ENCODE results near the gene GRM1.

Gene GRM1

DNA sequence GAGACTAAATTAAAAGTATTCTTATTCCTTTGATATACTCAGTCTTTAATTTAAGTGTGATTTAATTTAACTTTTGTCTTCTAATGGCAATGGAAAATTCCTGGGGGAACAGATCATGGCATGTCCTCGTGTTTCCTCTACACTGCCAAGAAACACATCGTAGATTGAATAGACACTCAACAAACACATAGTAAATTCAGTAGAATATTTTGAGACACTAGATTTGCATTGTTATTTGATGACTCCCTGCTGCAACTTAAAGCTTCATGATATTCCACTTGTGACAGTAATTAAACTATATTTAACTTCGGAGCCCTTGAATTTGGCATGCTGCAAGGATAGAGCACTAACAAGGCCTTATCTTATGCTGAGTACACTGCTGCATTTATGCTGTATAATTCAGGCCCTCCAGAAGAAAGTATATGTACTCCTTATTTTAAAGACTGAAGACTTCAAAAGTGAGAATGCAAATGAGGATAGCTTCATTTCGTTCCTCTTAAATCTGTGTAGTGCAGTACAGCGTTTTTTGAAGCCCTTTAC, 84.3 kb downstream of the GRM1 start:
- Histone ChIP-seq H3K4me1 (ENCODE audit: insufficient read depth, low read length) (no peaks in the 10 kb centered on the region), H3K36me3 (ENCODE audit: insufficient read depth, low read length) (no peaks in the 10 kb centered on the region), H3K9me3 (ENCODE audit: control insufficient read depth, insufficient read depth, low read length) (no peaks in the 10 kb centered on the region), H3K9ac (ENCODE audit: low read depth, low read length) (no peak overlapping the region)

DNA sequence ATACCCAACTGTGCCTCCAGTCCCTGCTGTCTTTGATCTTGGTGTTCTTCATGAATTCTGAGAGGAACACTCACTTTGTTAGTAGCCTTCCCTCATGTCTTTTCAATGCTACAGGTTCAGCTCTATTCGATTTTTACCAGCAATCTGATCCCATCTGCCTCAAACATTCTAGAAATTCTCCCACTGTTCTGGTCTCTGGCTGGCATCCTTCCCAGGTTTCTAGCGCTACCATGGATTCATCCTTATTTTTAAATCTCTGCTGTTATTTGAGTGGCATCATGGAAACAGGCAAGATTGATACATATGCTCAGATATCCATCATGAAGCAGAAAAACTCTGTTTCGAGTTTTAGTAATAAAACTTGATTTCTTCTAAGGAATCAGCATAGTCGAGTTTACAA, 94.8 kb downstream of the GRM1 start:
- no peak overlapping the region for H3K9ac ChIP-seq (ENCODE audit: low read depth, low read length)
- no peaks in the 10 kb centered on the region for H3K9me3 ChIP-seq (ENCODE audit: control insufficient read depth, insufficient read depth, low read length)
- no peaks in the 10 kb centered on the region for H3K36me3 ChIP-seq (ENCODE audit: insufficient read depth, low read length)
- H3K4me1 ChIP-seq (ENCODE audit: insufficient read depth, low read length), result no peaks in the 10 kb centered on the region

DNA sequence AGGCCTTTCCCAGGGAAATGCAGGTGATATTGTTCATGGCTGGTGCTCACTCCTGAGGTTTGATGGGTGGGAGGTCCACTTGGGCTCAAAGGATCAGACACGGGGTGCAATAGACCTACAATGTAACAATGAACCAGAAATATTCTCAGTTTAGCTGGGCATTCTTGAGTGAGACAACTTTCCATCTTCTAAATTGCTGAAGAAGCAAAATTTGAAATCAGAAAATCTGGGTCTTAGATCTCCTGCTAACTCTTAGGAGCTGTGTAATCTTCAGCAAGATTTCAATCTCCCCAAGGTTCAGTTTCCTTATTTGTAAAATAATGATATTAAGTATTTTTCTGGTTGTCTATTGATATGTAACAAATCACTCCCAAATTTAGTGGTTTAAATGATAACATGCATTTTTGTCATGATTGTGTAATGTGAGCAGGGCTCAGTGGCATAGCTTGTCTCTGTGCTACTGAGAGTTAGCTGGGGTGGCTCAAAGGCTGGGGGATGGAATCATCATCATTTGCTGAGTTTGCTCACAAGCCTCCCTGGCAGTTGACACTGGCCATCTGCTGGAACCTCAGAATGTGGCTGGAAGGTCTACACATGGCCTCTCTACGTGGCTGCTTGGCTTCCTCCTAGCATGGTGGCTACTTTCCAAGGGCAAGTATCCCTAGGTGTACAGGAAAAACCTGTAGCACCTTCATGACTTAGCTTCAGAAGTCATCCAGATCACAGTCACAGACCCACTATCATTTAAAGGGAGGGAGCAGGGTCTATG, 98.8 kb downstream of the GRM1 start:
- H3K9me3 ChIP-seq (ENCODE audit: control insufficient read depth, insufficient read depth, low read length), result no peaks in the 10 kb centered on the region
- H3K36me3 ChIP-seq (ENCODE audit: insufficient read depth, low read length), result no peaks in the 10 kb centered on the region
- no peak overlapping the region for H3K9ac ChIP-seq (ENCODE audit: low read depth, low read length)
- no peaks in the 10 kb centered on the region for H3K4me1 ChIP-seq (ENCODE audit: insufficient read depth, low read length)

DNA sequence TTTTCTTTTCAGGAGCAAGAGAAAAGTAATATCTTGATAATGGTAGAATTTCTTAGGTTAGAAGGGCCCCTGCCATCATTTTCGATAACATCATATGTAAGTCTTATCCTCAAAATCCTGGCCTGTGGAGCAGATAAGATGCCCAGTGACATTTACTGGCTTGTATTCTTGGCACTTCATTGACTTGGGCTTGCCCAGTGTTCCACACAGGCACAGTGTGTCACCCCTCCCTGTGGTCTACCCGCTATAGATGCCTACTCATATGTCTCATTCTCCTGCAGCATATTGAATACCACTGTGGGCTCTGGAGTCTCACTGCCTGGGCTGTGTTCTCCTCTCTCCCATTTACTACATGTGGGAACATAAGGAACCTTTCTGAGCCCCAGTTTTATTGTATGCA, 105.0 kb downstream of the GRM1 start:
- Histone ChIP-seq H3K9ac (ENCODE audit: low read depth, low read length) (no peak overlapping the region), H3K36me3 (ENCODE audit: insufficient read depth, low read length) (no peaks in the 10 kb centered on the region), H3K4me1 (ENCODE audit: insufficient read depth, low read length) (no peaks in the 10 kb centered on the region), H3K9me3 (ENCODE audit: control insufficient read depth, insufficient read depth, low read length) (no peaks in the 10 kb centered on the region)

DNA sequence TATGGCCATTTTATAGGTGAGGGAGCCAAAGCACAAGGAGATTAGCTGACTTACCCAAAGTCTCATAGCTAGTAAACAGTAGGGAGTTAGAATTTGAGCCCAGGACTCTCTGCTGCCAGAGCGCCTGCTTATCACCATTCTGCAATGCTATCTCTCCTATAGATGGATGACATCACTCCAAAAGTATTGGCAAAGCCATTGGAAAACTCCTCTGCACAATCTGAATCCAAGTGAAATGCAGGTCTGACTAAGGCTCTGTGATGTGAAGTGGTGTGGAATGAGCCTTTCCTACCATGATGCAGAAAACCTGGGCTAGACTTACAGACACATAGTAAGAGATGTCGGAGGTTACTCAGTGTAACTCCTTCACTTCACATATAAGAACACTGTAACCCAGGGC, 106.3 kb downstream of the GRM1 start:
- Histone ChIP-seq H3K9ac (ENCODE audit: low read depth, low read length) (no peak overlapping the region), H3K36me3 (ENCODE audit: insufficient read depth, low read length) (no peaks in the 10 kb centered on the region), H3K4me1 (ENCODE audit: insufficient read depth, low read length) (no peaks in the 10 kb centered on the region), H3K9me3 (ENCODE audit: control insufficient read depth, insufficient read depth, low read length) (no peaks in the 10 kb centered on the region)

DNA sequence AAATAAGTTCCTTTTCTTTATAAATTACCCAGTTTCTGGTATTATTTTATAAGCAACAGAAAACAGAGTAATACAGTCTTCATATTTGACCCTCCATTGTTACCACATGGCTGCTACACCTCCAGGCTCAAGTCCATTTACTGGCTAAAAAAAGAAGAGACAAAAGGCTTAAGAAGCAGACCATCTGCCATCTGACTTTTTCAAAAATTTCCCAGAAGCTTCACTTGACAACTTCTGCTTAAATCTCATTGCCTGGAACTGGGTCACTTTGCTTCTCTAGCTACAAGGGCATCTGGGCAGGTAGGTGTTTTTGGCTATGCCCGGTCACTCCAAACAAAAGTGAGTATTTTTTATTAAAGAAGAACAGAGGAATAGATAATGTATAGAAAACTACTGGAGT, 118.0 kb downstream of the GRM1 start:
- H3K4me1 ChIP-seq (ENCODE audit: insufficient read depth, low read length), result peaks cover 5% of the 10 kb centered on the region; the same call in 1 of the 2 replicates

DNA sequence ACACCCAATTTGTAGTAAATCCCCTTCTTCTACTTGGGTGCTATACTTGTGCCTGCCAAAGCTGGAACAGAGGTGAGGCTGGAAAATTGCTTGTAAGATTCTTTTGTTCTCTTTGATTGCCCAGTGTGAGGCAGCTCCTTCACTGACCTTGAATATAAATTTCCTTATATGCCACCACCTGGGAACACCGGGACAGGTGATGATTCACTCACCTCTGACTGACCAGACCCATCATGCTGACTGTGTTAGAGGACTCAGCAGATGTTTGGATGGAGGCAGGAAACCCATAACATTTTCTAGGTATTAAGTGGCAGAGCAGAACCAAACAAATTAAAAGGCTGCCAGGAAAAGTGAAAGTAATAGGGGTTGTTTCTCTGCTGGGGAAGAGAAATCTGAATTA, 120.9 kb downstream of the GRM1 start:
- no peaks in the 10 kb centered on the region for H3K9me3 ChIP-seq (ENCODE audit: control insufficient read depth, insufficient read depth, low read length)
- peaks cover 12% of the 10 kb centered on the region for H3K4me1 ChIP-seq (ENCODE audit: insufficient read depth, low read length)
- no peak overlapping the region for H3K9ac ChIP-seq (ENCODE audit: low read depth, low read length)

More for the DNA sequence above, 118.0 kb downstream of the GRM1 start:
- Histone ChIP-seq H3K36me3 (ENCODE audit: insufficient read depth, low read length) (no peaks in the 10 kb centered on the region), H3K9ac (ENCODE audit: low read depth, low read length) (no peak overlapping the region), H3K9me3 (ENCODE audit: control insufficient read depth, insufficient read depth, low read length) (no peaks in the 10 kb centered on the region)

DNA sequence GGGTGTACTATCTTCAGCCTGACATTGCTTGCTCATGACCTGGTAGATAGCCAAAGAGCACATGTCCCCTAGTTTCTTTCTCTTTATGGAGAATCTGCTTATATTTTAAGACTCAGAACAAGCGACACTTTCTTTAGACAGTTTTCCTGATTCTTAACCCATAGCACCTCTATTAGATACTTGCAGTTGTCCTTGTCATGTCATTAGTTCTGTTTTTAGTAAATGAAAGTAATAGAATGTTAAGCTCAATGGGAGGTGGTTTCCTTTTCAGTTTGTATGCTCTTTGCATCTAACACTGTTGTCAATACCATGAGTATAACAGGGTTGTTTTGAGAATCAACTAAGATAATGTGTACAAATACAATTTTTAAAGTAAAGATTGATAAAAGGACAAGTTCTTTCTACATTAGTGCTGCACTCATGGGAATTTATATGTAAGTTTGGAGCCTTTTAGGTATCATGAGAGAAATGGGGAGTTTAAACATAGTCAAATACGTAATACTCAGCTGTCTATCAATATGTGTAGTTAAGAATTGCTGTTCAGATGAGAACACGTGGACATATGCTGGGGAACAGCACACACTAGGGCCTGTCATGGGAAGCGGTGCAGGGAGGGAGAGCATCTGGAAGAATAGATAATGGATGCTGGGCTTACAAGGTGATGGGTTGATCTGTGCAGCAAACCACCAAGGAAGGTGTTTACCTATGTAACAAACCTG, 124.3 kb downstream of the GRM1 start:
- no peaks in the 10 kb centered on the region for H3K36me3 ChIP-seq (ENCODE audit: insufficient read depth, low read length)
- H3K9ac ChIP-seq (ENCODE audit: low read depth, low read length), result no peak overlapping the region
- H3K4me1 ChIP-seq (ENCODE audit: insufficient read depth, low read length), result peaks cover 12% of the 10 kb centered on the region
- no peaks in the 10 kb centered on the region for H3K9me3 ChIP-seq (ENCODE audit: control insufficient read depth, insufficient read depth, low read length)

More for the DNA sequence above, 120.9 kb downstream of the GRM1 start:
- no peaks in the 10 kb centered on the region for H3K36me3 ChIP-seq (ENCODE audit: insufficient read depth, low read length)

DNA sequence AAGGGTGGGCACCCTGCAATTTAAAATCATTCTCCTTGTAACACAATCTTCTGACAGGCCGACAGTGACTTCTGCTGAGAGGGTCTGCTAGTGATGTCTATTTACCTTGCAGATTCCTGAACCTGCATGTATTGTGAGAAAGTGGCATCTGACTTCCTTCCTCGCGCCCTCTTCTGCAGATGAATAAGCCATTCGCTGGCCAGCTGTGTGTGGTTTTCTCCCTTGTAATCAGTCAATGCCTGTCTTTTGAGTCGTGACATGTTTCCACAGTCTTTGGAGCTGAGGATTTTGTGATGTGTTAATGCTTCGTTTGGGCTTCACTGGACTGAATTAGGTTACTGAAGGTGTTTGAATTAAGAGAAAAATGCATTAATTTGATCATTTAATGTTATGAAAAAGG, 125.3 kb downstream of the GRM1 start:
- Histone ChIP-seq H3K9me3 (ENCODE audit: control insufficient read depth, insufficient read depth, low read length) (no peaks in the 10 kb centered on the region), H3K9ac (ENCODE audit: low read depth, low read length) (no peak overlapping the region)

DNA sequence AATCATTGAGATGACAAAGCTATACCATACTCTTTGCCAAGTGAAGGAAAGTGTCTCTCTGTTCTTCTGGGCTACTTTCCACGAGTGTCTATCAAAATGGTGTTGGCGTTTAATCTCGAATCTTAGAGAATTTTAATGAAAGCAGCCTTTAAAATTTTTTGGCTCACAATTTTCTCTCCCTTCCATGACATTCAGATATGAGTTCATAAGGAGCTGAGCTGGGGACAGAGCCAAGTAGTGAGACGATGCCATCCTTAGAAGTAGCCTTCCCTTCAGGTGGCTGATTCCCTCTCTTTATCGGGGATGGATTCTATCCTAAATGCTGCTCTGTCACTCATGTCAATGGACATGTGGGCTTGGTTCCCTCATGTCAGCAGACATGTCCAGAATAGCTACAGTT, 132.8 kb downstream of the GRM1 start:
- Histone ChIP-seq H3K4me1 (ENCODE audit: insufficient read depth, low read length) (no peaks in the 10 kb centered on the region), H3K9ac (ENCODE audit: low read depth, low read length) (no peak overlapping the region), H3K9me3 (ENCODE audit: control insufficient read depth, insufficient read depth, low read length) (no peaks in the 10 kb centered on the region), H3K36me3 (ENCODE audit: insufficient read depth, low read length) (no peaks in the 10 kb centered on the region)

More for the DNA sequence above, 125.3 kb downstream of the GRM1 start:
- Histone ChIP-seq H3K36me3 (ENCODE audit: insufficient read depth, low read length) (no peaks in the 10 kb centered on the region), H3K4me1 (ENCODE audit: insufficient read depth, low read length) (peaks cover 12% of the 10 kb centered on the region)

DNA sequence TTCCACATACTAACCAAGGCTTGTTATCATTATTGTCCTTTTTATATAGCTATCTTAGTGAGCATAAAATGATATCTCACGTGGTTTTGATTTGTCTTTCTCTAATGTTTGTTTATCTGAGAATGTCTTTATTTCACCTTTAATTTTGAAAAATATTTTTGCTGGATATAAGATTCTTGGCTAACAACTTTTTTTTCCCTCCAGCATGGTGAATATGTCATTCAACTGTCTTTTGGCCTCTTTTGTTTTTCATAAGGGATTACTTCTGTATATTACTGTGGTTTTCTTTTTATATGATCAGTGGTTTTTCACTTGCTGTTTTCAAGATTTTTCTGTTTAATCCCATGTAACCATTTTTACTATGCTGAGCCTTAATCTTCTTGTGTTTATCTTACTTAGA, 141.0 kb downstream of the GRM1 start:
- H3K36me3 ChIP-seq (ENCODE audit: insufficient read depth, low read length), result no peaks in the 10 kb centered on the region
- H3K9me3 ChIP-seq (ENCODE audit: control insufficient read depth, insufficient read depth, low read length), result no peaks in the 10 kb centered on the region
- H3K4me1 ChIP-seq (ENCODE audit: insufficient read depth, low read length), result no peaks in the 10 kb centered on the region
- no peak overlapping the region for H3K9ac ChIP-seq (ENCODE audit: low read depth, low read length)

DNA sequence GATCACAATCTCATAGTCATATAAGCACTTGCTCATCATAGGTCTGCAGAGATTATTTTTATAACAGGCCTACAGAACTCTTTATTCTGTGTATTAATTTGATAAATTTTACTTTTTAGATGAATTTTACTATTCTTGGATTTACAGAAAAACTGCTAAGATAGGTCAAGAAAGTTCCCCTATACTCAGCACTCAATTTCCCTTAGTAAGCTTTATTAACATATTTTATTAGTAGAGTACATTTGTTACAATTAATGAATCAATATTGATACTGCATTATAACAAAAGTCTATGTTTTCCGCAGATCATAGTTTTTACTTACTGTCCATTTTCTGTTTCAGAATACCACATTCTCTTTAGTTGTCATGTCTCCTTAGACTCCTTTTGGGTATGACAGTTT, 148.9 kb downstream of the GRM1 start:
- no peaks in the 10 kb centered on the region for H3K4me1 ChIP-seq (ENCODE audit: insufficient read depth, low read length)
- H3K9ac ChIP-seq (ENCODE audit: low read depth, low read length), result no peak overlapping the region
- H3K36me3 ChIP-seq (ENCODE audit: insufficient read depth, low read length), result no peaks in the 10 kb centered on the region
- no peaks in the 10 kb centered on the region for H3K9me3 ChIP-seq (ENCODE audit: control insufficient read depth, insufficient read depth, low read length)

DNA sequence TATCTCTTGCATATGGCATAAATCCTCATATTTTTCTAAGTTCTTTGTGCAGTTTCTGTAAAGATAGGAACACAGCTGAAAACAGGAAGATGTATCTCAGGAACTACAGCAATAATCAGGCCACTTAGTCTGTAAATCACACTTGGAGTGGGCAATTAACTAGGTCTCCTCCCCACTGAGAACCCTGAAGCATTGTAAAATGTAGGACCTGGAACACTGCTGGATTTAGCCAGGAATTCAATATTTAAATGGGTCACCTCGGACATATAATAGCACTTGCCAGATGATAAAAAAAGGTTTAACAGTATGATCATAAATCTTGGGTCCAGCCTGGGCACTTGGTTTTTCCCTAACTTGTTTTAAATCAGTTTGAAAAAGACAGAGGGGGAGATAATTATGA, 155.0 kb downstream of the GRM1 start:
- Histone ChIP-seq H3K9ac (ENCODE audit: low read depth, low read length) (no peak overlapping the region), H3K9me3 (ENCODE audit: control insufficient read depth, insufficient read depth, low read length) (no peaks in the 10 kb centered on the region), H3K36me3 (ENCODE audit: insufficient read depth, low read length) (no peaks in the 10 kb centered on the region), H3K4me1 (ENCODE audit: insufficient read depth, low read length) (no peaks in the 10 kb centered on the region)

DNA sequence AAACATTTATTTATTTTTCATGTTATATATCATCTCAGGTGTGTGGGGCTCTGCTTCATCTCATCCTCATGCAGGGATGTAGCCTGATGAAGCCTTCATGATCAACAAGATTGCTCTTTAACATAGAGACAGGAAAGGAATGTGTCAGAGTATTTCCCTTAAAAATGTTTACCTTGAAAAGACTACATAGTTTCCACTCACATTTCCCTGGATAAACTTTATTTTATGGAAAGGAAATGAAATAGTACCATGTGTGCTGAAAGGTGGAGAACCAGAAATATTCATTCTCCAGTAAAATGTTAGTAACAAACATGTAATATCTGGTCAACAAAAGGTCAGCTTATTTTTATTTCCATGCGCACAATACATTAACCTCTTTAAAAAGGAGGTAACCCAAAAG, 155.8 kb downstream of the GRM1 start:
- no peaks in the 10 kb centered on the region for H3K9me3 ChIP-seq (ENCODE audit: control insufficient read depth, insufficient read depth, low read length)
- H3K9ac ChIP-seq (ENCODE audit: low read depth, low read length), result no peak overlapping the region
- H3K4me1 ChIP-seq (ENCODE audit: insufficient read depth, low read length), result no peaks in the 10 kb centered on the region
- no peaks in the 10 kb centered on the region for H3K36me3 ChIP-seq (ENCODE audit: insufficient read depth, low read length)

DNA sequence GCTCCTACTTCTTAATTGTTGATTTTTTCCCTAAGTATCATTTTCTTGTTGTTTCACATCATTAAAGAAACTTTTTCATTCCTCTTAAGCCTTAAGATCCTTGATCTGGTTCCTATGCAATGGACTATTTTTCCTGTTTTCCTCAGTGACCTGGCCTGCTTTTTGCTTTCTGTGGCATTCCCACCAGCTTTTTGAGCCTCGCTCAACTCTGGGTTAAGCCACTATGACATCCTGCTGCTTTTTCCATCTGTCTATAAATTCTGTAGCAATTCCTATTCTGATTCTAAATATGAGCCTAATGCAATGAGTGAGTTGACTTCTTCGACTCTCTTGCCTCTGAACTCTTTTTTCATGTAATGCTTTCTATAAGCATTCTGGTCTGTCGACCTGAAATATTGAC, 160.3 kb downstream of the GRM1 start:
- H3K4me1 ChIP-seq (ENCODE audit: insufficient read depth, low read length), result no peaks in the 10 kb centered on the region
- no peak overlapping the region for H3K9ac ChIP-seq (ENCODE audit: low read depth, low read length)
- no peaks in the 10 kb centered on the region for H3K36me3 ChIP-seq (ENCODE audit: insufficient read depth, low read length)
- no peaks in the 10 kb centered on the region for H3K9me3 ChIP-seq (ENCODE audit: control insufficient read depth, insufficient read depth, low read length)
